Urinary bladder (tissue), 4 donors: ENCODE data around the gene POLR2L. TPM values are rescaled to one million over a fixed set of nuclear protein-coding genes. Genes with fewer than 3 reads are reported as not detected.

Experiments used
- DNase-seq: peaks from one replicate; pipeline ENCODE4 v3.0.0-alpha.2; 2015; ENCODE audit errors: extremely low spot score
- H3K27ac ChIP-seq: one replicate; pipeline ENCODE4 v1.5.1; 2013; ENCODE audit warnings: low read depth, mild to moderate bottlenecking, moderate library complexity
- H3K36me3 ChIP-seq: one replicate; pipeline ENCODE4 v1.6.1; 2013; ENCODE audit warnings: mild to moderate bottlenecking, moderate library complexity; ENCODE audit not compliant: insufficient read depth
- H3K4me1 ChIP-seq: one replicate; pipeline ENCODE4 v1.6.1; 2013; ENCODE audit warnings: mild to moderate bottlenecking, moderate library complexity; ENCODE audit not compliant: insufficient read depth
- H3K4me3 ChIP-seq: one replicate; pipeline ENCODE4 v1.5.1; 2013; ENCODE audit warnings: low read depth, low read length
- WGBS: extraction: QIAGEN DNeasy Blood & Tissue Kit; methylation state at CpG from one replicate; pipeline ENCODE4 v1.1.7; 2013; 5-methylcytosine and 5-hydroxymethylcytosine counted together
- polyA plus RNA-seq: library from polyadenylated mRNA; stranded (reverse); fragments of 200-250 nt; gene quantifications from one replicate; pipeline ENCODE4 v1.2.3, GENCODE V29; 2013
- total RNA-seq: library from RNA; depleted of rRNA; stranded (reverse); fragments of >200 nt; gene quantifications from one replicate; pipeline ENCODE4 v1.2.3, GENCODE V29; 2014
- donor health status: healthy with polysubstance abuse.
- donor health status: healthy.

The POLR2L gene
- total and polyA plus RNA-seq, 2 donors = 21.7 to 148 TPM

DNA sequence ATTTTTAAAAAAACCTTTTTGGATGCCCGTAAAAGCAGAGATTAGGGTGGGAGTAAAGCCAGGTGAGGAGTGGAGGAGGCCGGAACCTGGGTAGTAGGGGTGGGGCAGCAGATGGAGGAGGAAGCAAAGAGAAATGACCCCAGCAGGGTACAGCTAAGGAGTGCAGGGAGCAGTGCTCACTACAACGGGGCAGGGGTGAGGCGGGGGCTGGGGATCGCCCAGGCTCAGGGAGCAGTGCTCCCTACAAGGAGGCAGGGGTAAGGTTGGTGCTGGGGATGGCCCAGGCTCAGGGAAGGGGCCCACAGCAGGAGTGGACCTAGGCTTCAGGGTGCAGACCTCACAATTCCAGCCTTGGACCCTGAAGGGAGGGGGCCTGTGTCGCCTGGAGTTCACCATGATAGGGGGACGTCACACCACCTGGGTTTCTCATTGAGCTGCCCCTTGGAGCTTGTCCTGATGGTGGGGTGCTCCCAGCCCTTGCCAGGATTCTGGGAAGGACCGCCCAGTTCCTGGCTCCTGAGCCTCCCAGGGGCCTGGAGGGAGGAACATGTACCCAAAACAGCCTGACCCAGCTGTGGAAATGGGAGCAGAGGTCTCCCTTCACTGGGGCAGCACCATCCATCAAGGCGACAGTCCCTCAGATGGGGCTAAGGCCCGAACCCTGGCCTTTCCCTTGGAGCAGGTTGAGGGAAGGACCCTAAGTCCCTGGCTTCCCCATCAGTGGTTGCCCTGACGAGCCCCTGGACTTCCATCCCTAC is 26.5 kb downstream of the POLR2L start:
- no peak for DNase-seq
- Histone ChIP-seq H3K27ac (no peak overlapping the region), H3K4me1 (no peaks in the 10 kb centered on the region), H3K36me3 (no peaks in the 10 kb centered on the region), H3K4me3 (no peak overlapping the region)
- 87% methylated on average over 11 of the region's 11 CpGs for WGBS

DNA sequence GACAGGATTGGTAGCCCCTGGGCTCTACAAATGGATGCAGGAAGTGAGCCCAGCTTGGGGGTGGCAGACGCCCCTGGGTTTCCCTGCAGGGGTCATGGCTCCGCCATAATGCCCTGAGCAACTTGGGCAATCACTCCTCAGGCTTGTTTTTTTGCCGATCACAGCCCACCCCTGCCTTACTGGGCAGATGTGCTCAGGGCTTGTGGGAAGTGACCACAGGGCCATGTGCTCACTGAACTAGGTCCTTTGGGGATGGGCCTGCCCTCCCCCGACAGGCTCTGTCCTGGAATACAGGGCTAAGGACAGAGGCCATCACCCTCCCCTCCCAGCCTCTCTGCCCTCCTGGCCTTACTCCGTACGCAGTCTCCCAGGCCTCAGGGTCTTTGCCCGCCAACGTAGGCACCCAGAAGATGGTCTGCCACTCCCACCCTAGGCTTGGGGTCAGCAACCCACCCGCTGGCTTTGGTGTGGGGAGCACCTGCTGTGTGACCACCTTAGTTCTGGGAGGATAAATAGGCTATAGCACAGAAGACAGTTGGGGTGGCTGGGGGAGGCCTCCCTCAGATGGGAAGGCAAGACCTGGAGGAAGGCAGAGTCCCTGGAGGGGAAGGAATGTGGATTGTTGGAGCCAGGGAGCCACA is 28.8 kb downstream of the POLR2L start:
- H3K27ac ChIP-seq = no peak overlapping the region
- H3K4me3 ChIP-seq = no peak overlapping the region
- DNase-seq = no peak
- WGBS = 81% methylated on average over 9 of the region's 9 CpGs
- H3K36me3 ChIP-seq = no peaks in the 10 kb centered on the region
- H3K4me1 ChIP-seq = peaks cover under 1% of the 10 kb centered on the region

DNA sequence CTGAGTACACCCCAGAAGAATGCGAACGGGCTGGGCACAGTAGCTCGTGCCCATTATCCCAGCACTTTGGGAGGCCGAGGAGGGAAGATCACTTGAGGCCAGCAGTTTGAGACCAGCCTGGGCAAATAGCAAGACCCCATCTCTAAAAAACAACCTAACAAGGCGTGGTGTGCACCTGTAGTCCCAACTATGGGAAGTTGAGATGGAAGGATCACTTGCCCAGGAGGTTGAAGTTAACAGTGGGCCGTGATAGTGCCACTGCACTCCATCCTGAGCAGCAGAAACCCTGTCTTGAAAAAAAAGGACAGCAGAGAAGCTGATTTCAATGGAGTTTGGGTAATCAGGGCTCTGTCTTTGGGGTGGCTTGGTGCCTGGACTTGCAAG is 29.3 kb downstream of the POLR2L start:
- H3K36me3 ChIP-seq = no peaks in the 10 kb centered on the region
- H3K4me1 ChIP-seq = peaks cover 3% of the 10 kb centered on the region
- no peak overlapping the region for H3K4me3 ChIP-seq
- no peak overlapping the region for H3K27ac ChIP-seq
- 84% methylated on average over 6 of the region's 6 CpGs for WGBS
- DNase-seq = no peak

DNA sequence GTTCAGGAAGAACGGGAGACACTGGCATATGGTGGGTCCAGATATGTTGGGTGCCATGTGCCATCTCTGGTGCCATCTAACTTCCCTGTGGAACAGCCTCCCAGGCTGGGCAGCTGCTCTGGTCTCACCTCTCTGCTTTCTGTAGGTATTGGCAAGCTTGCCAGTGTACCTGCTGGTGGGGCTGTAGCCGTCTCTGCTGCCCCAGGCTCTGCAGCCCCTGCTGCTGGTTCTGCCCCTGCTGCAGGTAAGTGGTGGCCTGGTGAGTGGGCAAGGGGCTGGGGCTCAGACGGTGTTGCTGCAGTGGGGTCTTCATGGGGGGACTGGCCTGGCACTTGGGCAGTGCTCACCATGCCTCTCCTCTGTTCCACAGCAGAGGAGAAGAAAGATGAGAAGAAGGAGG is 29.9 kb downstream of the POLR2L start:
- DNase-seq = no peak
- Histone ChIP-seq H3K36me3 (no peaks in the 10 kb centered on the region), H3K4me1 (peaks cover 3% of the 10 kb centered on the region), H3K4me3 (no peak overlapping the region), H3K27ac (no peak overlapping the region)
- 84% methylated on average over 3 of the region's 3 CpGs for WGBS

GRCh38 chr11:811446-812245 is 30.7 kb downstream of the POLR2L start:
- Histone ChIP-seq H3K27ac (no peak overlapping the region), H3K4me1 (peaks cover 3% of the 10 kb centered on the region), H3K4me3 (no peak overlapping the region), H3K36me3 (no peaks in the 10 kb centered on the region)
- no peak for DNase-seq
- 69% methylated on average over 14 of the region's 14 CpGs for WGBS

GRCh38 chr11:810040-810567 is 32.2 kb downstream of the POLR2L start:
- Histone ChIP-seq H3K36me3 (no peaks in the 10 kb centered on the region), H3K4me1 (peaks cover 3% of the 10 kb centered on the region), H3K27ac (peak overlapping the region; percentile 54), H3K4me3 (peak overlapping the region; percentile 86)
- no peak for DNase-seq
- WGBS = under 1% methylated on average over 55 of the region's 55 CpGs

DNA sequence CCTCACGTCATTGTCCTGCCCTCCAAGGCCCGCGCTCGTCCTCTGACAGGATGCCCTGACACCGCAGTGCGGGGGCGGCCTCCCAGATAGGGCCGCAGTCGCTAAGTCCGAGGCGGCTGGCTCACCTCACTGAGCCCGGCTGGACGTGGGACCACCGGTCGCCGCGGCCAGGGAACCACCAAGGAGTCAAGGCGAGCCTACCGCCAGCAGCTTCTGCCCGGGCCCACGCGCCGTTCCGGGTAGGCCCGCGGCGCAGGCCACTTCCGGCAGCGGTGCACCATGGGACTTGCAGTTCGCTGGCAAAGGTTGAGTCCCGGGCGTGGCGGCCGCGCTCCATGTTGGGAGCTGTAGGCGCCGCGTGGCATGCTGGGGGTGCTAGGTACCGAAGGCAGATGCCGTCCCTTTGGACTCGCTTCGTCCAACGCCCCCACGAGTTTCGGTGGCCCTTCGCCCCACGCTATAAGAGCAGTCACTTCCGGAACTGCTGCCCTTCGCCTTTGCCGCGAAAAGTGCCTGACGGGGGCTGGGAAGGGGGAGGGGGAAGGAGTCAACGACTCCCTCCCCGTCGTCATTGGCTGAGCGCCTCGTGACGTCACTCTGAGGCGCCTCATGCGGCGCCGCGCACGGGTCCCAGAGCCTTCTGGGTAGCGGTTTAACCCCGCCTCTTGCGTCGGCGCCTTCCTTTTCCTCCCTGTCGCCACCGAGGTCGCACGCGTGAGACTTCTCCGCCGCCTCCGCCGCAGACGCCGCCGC is 32.9 kb downstream of the POLR2L start, which contains the start of gene RPLP2:
TSS of gene RPLP2 (plus strand) at position 681 of the 753 bp plus-strand sequence. CDS start 268 bp downstream, outside the sequence.
- Histone ChIP-seq H3K27ac (peak within 1 kb of the TSS; percentile 97), H3K36me3 (no peaks in the 10 kb centered on the region), H3K4me3 (peak within 1 kb of the TSS; percentile 86), H3K4me1 (peaks cover 6% of the 10 kb centered on the region)
- DNase-seq = peak; percentile 93
- under 1% methylated on average over 81 of the region's 81 CpGs for WGBS

- Histone ChIP-seq H3K27ac (peak overlapping the region; percentile 97), H3K36me3 (no peaks in the 10 kb centered on the region), H3K4me3 (peak overlapping the region; percentile 86), H3K4me1 (peaks cover 6% of the 10 kb centered on the region)
- WGBS = 31% methylated on average over 36 of the region's 36 CpGs
- no peak for DNase-seq
These were observed 33.7 kb downstream of the POLR2L start for GRCh38 chr11:808427-809286.

DNA sequence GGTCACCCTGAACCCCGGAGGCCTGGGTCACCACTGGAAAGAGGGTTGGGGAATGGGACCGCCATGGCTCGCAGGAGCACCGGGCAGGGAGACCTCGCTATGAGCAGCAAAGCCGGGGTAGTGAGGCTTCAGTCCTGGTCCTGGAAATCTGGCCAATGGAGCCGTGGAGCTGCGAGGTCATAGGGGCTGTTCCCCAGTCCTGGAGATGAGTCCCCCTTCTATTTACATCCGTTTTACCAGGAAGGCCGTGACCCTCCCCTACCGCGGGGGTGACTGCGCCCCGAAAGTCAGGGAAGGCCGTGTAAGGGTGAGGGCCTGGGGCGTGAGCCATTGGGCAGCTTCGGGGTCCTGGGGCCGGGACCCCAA is 37.7 kb downstream of the POLR2L start:
- DNase-seq = no peak
- no peaks in the 10 kb centered on the region for H3K36me3 ChIP-seq
- no peak overlapping the region for H3K27ac ChIP-seq
- peak overlapping the region; percentile 58 for H3K4me3 ChIP-seq
- H3K4me1 ChIP-seq = peaks cover 6% of the 10 kb centered on the region
- WGBS = 5% methylated on average over 18 of the region's 18 CpGs

DNA sequence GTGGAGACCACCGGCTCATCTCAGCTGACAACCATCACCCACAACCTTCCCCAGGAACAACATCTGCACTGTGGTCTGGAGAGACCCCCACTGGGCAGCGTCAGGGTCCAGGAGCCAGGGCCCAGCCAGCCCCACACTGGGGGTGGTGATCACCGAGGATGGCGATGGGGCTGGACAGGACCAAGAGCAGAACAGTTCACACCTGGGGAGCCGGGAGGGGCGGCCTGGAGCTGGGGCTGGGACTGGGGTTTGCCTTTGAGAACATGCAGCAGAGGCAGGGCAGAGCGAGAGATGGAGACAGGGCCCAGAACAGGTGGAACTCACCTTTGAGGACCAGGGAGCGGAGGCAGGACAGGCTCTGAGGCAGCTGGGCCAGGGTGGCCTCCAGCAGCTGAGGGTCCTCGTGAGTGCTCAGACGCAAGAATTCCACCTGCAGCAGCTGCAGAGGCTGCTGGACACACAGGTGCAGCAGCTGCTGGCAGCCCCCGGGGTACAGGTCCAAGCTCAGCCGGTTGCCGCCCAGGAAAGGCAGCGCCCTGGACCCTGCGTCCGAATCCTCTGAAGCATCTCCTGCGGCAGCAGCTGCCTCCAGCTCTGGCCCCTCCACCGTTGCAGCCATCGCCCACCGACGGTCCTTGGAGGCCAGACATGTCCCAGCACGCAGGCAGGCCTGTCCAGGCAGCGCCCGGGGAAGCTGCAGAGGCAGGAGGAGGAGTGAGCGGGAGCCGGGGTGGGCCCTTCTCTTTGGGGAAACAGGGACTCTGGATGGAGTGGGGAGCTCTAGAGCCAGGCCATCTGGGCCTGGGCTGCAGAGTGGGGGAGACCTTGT is 38.3 kb downstream of the POLR2L start:
- H3K4me3 ChIP-seq = no peak overlapping the region
- no peak for DNase-seq
- 46% methylated on average over 26 of the region's 26 CpGs for WGBS
- peaks cover 6% of the 10 kb centered on the region for H3K4me1 ChIP-seq
- no peak overlapping the region for H3K27ac ChIP-seq
- H3K36me3 ChIP-seq = no peaks in the 10 kb centered on the region

DNA sequence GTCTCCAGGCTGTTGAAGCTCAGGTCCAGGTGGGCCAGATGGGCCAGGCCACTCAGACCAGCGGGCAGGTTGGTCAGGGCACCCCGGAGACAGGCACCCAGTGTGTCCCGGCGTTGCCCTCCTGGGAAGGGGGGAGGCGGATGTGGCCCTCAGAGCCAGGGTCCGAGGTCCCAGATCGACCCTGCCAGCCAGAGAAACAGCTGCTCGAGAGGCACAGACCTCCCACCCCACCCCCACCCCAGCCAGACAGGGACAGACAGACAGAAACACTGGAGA is 38.9 kb downstream of the POLR2L start:
- no peak for DNase-seq
- Histone ChIP-seq H3K4me3 (no peak overlapping the region), H3K4me1 (peaks cover 4% of the 10 kb centered on the region), H3K36me3 (no peaks in the 10 kb centered on the region), H3K27ac (no peak overlapping the region)
- WGBS = 84% methylated on average over 8 of the region's 8 CpGs
